Pancreas (tissue), 10 donors: ENCODE results near the gene TRMT13. TPM values are rescaled to one million over a fixed set of nuclear protein-coding genes. Genes with fewer than 3 reads are reported as not detected.

Experiments
- ATAC-seq, 4 donors: fragments of 200-7000 bp; cut with Tn5 transposase; one replicate each; pipeline versions ENCODE4 v1.8.0 to v1.9.1; 2020; ENCODE audit warnings: mild to moderate bottlenecking in 4 of 4, moderate library complexity in 4 of 4
- DNase-seq, 6 donors: peaks; one replicate each; pipeline ENCODE4 v3.0.0-alpha.2; 2020
- FAIRE-seq: peaks from 2 replicates; lab custom pipeline; 2012; peaks lifted over from hg19 to GRCh38; lab: Jason Lieb, UNC
- H3K27ac ChIP-seq, 4 donors: fragments of 200-600 bp; sonication (generic); 1 replicate in 3 of 4; 2 replicates in 1 of 4; pipeline versions ENCODE4 v1.5.0 to v1.8.0; 2020
- H3K27me3 ChIP-seq, 4 donors: fragments of 200-600 bp; one replicate each; pipeline ENCODE4 v1.8.0; 2021
- H3K36me3 ChIP-seq, 3 donors: fragments of 200-600 bp; sonication (generic) in 1 of 3; one replicate each; pipeline versions ENCODE4 v1.5.0 to v1.8.0; 2020 to 2021
- H3K4me1 ChIP-seq, 3 donors: fragments of 200-600 bp; one replicate each; pipeline ENCODE4 v1.8.0; 2021
- H3K4me3 ChIP-seq, 4 donors: fragments of 200-600 bp; sonication (generic) in 2 of 4; one replicate each; pipeline versions ENCODE4 v1.5.0 to v1.8.0; 2020 to 2021
- H3K9me3 ChIP-seq, 4 donors: fragments of 200-600 bp; one replicate each; pipeline ENCODE4 v1.8.0; 2021
- WGBS, 2 donors: extraction: QIAGEN DNeasy Blood & Tissue Kit; methylation state at CpG; one replicate each; pipeline ENCODE4 v1.1.7; 2013; 5-methylcytosine and 5-hydroxymethylcytosine counted together
- intact Hi-C, 3 donors: fragments of 100-400 bp; cut with DNase I; formaldehyde crosslinking; loops; one replicate each; pipeline versions ENCODE4 v1.11.1 to v1.14.2; 2022
- polyA plus RNA-seq, 2 donors: library from polyadenylated mRNA; stranded (reverse); fragments of 200-250 nt; gene quantifications; one replicate each; pipeline ENCODE4 v1.2.3, GENCODE V29; 2013
- total RNA-seq, 6 donors: library from RNA; stranded (reverse); fragmentation: NEBNext Ultra II Directional in 4 of 6; extraction: Animal tissue kit (Norgen Biotek cat#: 25700) in 4 of 6; gene quantifications; one replicate each; pipeline versions ENCODE4 v1.2.1 to v1.2.4, GENCODE V29; 2021 to 2023
- TF ChIP-seq, protein P1 (sequence below), 4 donors: fragments of 200-600 bp; sonication (generic) in 3 of 4; IDR thresholded peaks; one replicate each; pipeline versions ENCODE4 v1.5.0 to v1.8.0; 2021; ENCODE audit warnings: antibody characterized with exemption in 4 of 4
- donor health status: healthy with polysubstance abuse.
- donor health status: DM: no; HTN: no; CAD: no; lungs with moderate emphysema.
- donor health status: DM: no; HTN: no; CAD: no.
- donor health status: control.
- donor health status: control.
- donor health status: Bipolar disorder and iron deficiency.
- donor health status: DM: yes; HTN: yes; CAD: no.
- donor health status: DM: no; HTN: no; CAD: no.
- donor health status: DM: no; HTN: no; CAD: no.
- donor health status: DM: yes; HTN: yes; CAD: no.

The TRMT13 gene
- total and polyA plus RNA-seq, 8 donors, result 4.8 to 10.6 (median 8.3) TPM

DNA sequence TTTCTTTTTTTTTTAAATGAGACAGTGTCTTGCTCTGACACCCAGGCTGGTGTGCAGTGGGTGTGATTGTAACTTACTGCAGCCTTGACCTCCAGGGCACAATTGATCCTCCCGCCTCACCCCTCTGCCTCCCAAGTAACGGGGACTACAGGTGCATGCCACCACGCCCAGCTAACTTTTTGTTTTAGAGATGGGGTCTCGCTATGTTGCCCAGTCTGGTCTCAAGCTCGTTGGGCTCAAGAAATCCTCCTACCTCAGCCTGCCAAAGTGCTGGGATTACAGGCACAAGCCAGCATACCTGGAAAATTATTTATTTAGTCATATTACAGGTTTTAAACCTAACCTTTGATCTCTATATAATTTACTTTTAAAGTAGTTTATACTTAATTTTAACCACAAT is 31.7 kb downstream of the TRMT13 start:
- Histone ChIP-seq H3K27me3 (no peaks in the 10 kb centered on the region), H3K4me3 (no peak overlapping the region), H3K36me3 (no peaks in the 10 kb centered on the region), H3K9me3 (no peaks in the 10 kb centered on the region), H3K27ac (no peak overlapping the region), H3K4me1 (no peaks in the 10 kb centered on the region)
- TF ChIP-seq, protein P1, sequence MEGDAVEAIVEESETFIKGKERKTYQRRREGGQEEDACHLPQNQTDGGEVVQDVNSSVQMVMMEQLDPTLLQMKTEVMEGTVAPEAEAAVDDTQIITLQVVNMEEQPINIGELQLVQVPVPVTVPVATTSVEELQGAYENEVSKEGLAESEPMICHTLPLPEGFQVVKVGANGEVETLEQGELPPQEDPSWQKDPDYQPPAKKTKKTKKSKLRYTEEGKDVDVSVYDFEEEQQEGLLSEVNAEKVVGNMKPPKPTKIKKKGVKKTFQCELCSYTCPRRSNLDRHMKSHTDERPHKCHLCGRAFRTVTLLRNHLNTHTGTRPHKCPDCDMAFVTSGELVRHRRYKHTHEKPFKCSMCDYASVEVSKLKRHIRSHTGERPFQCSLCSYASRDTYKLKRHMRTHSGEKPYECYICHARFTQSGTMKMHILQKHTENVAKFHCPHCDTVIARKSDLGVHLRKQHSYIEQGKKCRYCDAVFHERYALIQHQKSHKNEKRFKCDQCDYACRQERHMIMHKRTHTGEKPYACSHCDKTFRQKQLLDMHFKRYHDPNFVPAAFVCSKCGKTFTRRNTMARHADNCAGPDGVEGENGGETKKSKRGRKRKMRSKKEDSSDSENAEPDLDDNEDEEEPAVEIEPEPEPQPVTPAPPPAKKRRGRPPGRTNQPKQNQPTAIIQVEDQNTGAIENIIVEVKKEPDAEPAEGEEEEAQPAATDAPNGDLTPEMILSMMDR (IDR thresholded peaks at IDR 0.05), result no peak
- DNase-seq, result no peak
- FAIRE-seq, result no peak
- intact Hi-C loops, result no loop called here
- 81 to 89% methylated on average over 5 of the region's 5 CpGs for WGBS, 2 donors
- ATAC-seq, result no peak

DNA sequence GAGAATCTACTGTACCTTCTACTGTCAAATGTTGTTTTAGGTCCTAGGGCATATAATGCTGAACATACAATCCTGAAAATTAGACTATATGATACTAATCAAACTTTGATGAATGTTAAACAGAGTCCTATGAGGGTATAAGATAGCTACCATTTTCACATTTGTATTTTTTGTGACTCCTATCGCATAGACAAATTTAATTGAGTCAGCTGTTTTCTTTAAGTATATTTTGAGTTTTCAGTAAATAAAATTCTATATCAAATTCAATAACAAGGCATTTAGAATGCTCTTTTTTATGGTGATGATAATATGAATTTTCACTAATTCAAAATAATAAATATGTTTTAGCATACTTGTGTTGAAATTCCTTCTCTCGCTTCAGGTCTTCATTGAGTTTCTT is 35.1 kb downstream of the TRMT13 start:
- FAIRE-seq, result no peak
- H3K9me3 ChIP-seq, result no peaks in the 10 kb centered on the region
- H3K4me1 ChIP-seq, result no peaks in the 10 kb centered on the region
- no peaks in the 10 kb centered on the region for H3K36me3 ChIP-seq
- intact Hi-C loops, result no loop called here
- no peak overlapping the region for H3K4me3 ChIP-seq
- ATAC-seq, result no peak
- no peaks in the 10 kb centered on the region for H3K27me3 ChIP-seq
- TF ChIP-seq, protein P1 (IDR thresholded peaks at IDR 0.05), result no peak
- no peak overlapping the region for H3K27ac ChIP-seq
- WGBS, 2 donors, result 97 to 98% methylated on average over 2 of the region's 2 CpGs
- no peak for DNase-seq

DNA sequence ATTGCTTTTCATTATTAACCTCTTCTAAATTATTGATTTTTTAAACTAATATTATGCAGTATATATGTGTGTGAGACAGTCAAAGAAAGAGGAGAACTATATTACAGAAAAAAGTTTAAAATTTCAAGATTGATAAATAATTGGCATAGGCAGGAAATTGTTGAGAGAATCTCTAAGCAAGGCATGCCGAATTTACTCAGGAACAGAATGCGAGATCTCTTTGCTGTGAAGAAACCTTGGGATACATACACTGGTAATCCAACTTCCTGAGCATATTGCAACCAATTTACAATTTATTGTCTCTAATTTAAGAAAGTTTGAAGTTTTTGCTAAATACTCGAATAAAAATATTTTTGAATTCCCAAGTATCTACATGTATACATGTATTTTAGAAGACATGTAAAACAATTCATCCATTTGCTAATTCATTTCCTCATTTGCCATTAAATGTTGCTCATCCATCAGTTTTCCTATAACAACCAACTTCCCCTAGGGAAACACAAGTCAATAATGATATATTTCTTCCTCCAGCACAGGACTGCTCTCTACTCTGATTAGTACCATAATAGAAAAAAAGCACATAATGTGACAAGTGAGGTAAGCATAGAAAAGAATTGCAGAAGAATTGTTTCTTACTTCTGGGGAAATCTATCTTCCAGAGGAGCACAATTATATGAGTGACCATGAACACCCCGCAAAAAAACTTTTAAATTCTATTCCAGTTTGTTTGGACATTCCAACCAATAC is 44.5 kb downstream of the TRMT13 start:
- H3K36me3 ChIP-seq, result no peaks in the 10 kb centered on the region
- ATAC-seq (no peak), FAIRE-seq (no peak), DNase-seq (no peak)
- TF ChIP-seq, protein P1 (IDR thresholded peaks at IDR 0.05), result no peak
- no peaks in the 10 kb centered on the region for H3K4me1 ChIP-seq
- H3K27me3 ChIP-seq, result no peaks in the 10 kb centered on the region
- 85% methylated on average over 4 of the region's 4 CpGs for WGBS, 2 donors
- intact Hi-C loops, result no loop called here
- H3K27ac ChIP-seq, result no peak overlapping the region
- no peak overlapping the region for H3K4me3 ChIP-seq
- no peaks in the 10 kb centered on the region for H3K9me3 ChIP-seq

DNA sequence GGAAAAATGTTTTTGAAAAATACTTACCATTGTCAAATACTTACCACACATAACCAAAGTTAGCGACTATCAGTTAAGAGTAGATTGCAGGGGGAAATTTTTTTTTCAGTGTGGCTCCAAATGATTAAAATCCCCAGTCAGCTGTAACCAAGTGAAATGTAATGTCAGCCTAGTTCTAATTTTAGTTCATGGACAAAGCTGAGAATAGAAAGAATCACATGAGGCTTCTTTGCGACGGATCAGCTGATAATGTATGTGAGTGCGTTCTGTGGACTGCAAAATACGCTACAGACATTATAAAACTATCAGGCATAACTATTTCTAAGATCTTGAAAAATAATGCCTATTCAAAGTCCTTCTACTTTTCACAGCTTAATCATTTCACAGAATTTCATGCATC is 45.1 kb downstream of the TRMT13 start, which contains the start of gene LRRC39:
Gene LRRC39, minus strand, starts transcription at position 166 of the 400 bp plus-strand sequence. CDS start 9,740 bp downstream, outside the sequence.
- Histone ChIP-seq H3K36me3 (no peaks in the 10 kb centered on the region), H3K27ac (no peak within 1 kb of the TSS), H3K4me3 (no peak within 1 kb of the TSS), H3K4me1 (no peaks in the 10 kb centered on the region), H3K9me3 (no peaks in the 10 kb centered on the region), H3K27me3 (no peaks in the 10 kb centered on the region)
- FAIRE-seq (no peak), ATAC-seq (no peak), DNase-seq (no peak)
- intact Hi-C loops, result no loop called here
- TF ChIP-seq, protein P1 (IDR thresholded peaks at IDR 0.05), result no peak
- WGBS, 2 donors, result 61 to 68% methylated on average over 5 of the region's 5 CpGs

DNA sequence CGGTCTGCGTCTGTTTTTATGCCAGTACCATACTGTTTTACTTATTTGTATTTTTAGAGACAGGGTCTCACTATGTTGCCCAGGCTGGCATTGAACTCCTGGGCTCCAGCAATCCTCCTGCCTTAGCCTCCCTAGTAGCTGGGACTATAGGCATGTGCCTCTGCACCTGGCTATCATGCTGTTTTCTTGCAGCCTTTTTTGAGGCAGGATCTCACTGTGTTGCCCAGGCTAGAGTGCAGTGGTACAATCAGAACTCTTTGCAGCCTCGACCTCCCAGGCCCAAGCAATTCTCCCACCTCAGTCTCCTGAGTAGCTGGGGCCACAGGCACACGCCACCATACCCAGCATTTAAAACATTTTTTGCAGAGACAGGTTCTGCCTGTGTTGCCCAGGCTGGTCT is 50.4 kb downstream of the TRMT13 start:
- no peaks in the 10 kb centered on the region for H3K9me3 ChIP-seq
- no peak for ATAC-seq
- 86 to 95% methylated on average over 4 of the region's 4 CpGs for WGBS, 2 donors
- H3K27ac ChIP-seq, result no peak overlapping the region
- intact Hi-C loops, result no loop called here
- no peak overlapping the region for H3K4me3 ChIP-seq
- H3K27me3 ChIP-seq, result no peaks in the 10 kb centered on the region
- FAIRE-seq, result no peak
- H3K4me1 ChIP-seq, result peaks cover 0 to under 1% (median 0%) of the 10 kb centered on the region in 3 donors
- TF ChIP-seq, protein P1 (IDR thresholded peaks at IDR 0.05), result no peak
- no peak for DNase-seq
- H3K36me3 ChIP-seq, result no peaks in the 10 kb centered on the region
